OCI-LY3 (cell line): Measurements from ENCODE around the gene C10orf95.

ENCODE experiments used
- EZH2phosphoT487 ChIP-seq: fragments of 200-600 bp; shearing (Covaris generic); IDR thresholded peaks from 2 replicates; pipeline ENCODE4 v1.6.1; 2018; ENCODE audit warnings: antibody characterized with exemption, mixed run types, low read depth
- TF ChIP-seq, protein P1 (sequence below): fragments of 200-600, 300-600 bp; sonication (generic); IDR thresholded peaks from 2 replicates; pipeline ENCODE4 v1.5.1; 2014; ENCODE audit warnings: antibody characterized with exemption, low read length, low read depth

DNA sequence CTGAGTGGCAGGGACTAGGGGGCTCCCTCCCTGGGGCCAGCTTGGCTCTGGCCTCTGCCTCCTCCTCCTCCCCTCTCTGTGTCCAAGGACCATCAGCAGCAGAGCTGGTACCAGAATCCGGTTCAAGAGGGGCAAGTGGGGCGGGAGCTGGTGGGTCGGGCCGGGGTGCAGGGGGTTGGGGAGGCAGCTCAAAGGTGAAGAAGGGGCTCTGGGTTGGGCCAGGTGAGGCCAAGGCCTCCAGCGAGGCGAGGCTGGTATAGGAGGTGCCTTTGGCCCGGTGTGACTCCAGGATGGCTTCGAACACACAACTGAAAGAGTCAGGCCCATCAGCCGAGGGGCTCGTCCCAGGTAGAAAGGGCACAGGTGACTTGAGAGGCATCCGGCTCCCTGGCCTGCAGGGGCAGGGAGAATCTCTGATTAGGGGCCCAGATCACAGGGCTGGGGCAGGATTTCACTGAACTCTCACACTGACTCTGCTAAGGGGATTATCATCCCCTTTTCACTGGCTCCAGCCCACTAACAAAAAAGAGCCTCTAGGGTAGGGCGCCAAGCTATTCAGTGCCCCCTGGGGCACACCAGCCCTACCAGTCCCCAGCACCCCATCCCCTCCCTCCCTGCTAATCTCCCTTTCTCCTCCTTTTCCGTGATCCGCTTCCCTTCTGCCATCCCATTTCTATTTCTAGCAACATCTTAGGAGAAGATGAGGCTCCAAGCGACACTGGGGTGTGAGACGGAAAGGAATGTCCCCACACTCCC is 37.4 kb downstream of the C10orf95 start:
- TF ChIP-seq, protein P1, sequence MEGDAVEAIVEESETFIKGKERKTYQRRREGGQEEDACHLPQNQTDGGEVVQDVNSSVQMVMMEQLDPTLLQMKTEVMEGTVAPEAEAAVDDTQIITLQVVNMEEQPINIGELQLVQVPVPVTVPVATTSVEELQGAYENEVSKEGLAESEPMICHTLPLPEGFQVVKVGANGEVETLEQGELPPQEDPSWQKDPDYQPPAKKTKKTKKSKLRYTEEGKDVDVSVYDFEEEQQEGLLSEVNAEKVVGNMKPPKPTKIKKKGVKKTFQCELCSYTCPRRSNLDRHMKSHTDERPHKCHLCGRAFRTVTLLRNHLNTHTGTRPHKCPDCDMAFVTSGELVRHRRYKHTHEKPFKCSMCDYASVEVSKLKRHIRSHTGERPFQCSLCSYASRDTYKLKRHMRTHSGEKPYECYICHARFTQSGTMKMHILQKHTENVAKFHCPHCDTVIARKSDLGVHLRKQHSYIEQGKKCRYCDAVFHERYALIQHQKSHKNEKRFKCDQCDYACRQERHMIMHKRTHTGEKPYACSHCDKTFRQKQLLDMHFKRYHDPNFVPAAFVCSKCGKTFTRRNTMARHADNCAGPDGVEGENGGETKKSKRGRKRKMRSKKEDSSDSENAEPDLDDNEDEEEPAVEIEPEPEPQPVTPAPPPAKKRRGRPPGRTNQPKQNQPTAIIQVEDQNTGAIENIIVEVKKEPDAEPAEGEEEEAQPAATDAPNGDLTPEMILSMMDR = no peak
- TF ChIP-seq EZH2phosphoT487 = no peak
